ENCODE results near the gene ABAT.

GRCh38 chr16:8716052-8716451, 41.6 kb downstream of the ABAT start:
- no peak for TF ChIP-seq CTCF (IDR thresholded peaks at IDR 0.05)
- TF ChIP-seq EZH2 (IDR thresholded peaks at IDR 0.05; ENCODE audit: borderline replicate concordance, insufficient read depth, low read depth, low read length, poor library complexity, severe bottlenecking), result no peak

Measured in B cell (primary cell).